ENCODE results near the gene ITGB2. TPM values are rescaled to one million over a fixed set of nuclear protein-coding genes. Genes with fewer than 3 reads are reported as not detected.
"Not testable (repeated sequence)": the region's sequence is repeated elsewhere in the genome, so short reads cannot be mapped to it uniquely, and the experiment has no call there.

The ITGB2 gene
- total RNA-seq, 1 donor from 2014 or later, result 0.20 TPM

DNA sequence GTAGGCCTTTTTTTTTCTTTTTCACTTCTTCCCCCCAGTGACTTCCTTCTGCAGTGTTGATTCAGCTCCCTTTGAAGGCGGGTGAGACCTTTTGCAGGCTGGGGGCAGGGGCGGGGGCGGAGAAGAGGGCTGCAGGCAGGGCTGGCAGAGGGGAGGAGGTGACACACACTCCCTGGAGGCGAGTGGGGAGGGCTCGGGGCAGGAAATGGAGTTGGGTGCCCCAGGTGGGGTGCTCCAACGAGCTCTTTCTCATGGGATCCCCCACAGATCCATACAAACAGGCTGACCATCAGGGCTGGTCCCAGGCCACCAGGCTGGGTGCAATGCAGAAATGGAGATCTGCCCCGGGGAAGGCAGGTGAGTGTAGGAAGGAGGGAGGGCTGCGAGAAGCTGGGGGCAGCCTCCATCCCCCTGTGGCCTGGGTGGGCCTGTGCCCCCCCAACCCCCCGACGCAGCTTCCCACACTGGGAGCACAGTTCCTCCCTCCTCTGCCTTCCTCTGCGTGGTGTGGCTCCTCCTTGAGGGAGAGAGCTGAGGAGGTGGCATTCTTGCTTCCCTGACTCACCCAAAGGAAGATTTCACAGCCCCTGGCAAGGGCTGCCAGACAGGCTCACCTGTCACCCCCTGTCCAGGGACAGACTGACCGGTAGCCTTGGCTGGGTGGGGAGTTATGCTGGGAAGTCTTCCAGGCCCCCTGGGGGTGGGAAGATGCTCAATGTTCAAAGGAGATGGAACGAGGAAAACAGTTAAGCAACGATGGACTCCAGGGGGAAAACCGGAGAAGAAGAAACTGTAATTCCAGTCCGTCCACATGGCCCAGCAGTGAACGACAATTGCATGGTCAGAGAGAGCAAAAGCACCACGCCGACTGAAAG is 7.1 kb upstream of the ITGB2 start:
- no peak for DNase-seq (ENCODE audit: low read depth in 2 of 2)

DNA sequence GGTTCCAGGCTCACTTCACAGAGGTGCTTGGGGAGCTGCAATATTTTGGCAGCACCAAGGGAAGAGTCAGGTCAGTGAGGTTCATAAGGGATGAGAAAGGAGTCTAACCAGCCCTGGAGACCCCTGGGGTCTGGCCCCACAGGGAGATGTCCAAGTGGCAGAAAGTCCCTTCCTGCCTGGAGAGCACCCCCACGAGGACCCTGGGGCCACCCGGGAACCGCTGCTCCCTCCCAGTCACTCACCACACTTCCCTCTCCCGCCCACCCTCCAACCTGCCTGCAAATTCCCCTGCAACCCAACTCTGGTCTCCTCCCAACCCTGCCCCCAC is 6.5 kb upstream of the ITGB2 start:
- DNase-seq (ENCODE audit: low read depth in 2 of 2), result no peak

DNA sequence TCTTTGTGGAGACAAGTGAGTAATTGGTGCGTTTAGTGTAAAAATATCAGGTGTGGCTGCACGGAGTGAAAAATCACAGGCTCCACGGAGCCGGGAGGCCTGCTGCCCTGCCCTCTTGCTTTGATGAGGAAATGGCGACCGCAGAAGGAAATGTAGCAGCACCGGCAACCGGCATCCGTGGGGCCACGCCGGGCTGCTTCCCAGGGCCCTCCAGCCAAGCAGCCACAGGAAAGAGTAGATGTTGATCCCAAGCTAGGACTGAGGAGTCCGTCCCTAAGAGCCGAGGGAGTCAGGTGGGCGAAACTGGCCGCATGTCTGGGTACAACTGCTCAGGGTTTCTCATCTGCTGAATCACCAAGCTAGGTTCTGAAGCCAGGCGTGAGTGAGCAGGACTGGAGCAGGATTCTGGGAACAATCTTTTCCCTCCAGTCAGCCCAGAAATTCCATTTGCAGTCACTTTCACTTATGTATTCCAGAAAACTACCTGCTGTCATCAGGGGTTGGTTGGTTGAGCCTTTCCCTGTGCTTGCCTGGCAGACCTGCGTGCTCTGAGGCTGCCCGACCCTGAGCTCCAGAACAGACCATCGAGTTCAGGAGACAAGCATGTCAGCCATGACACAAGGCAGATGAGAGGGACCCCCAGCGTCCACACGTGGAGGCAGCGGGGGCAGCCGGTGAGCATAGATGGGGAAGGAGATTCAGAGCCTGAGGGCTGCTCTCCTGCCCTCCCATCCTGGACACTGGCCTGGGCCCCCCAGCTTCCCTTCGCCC is 5.8 kb upstream of the ITGB2 start:
- DNase-seq (ENCODE audit: low read depth in 2 of 2), result no peak

DNA sequence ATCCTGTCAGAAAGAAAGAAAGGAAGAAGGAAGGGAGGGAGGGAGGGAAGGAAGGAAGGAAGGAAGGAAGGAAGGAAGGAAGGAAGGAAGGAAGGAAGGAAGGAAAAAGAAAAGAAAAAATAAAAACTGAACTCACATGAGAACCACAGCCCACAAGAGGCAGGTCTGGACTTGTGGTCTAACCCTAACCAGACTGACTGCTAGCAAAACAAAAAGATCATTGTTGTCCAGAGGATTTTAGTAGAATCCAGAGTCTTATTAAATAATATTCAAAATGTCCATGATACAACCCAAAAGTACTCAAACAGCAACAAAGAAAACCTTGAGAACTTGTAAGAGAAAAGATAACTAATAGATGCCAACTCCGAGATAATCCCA is 4.7 kb upstream of the ITGB2 start:
- no peak for DNase-seq (ENCODE audit: low read depth in 2 of 2)

DNA sequence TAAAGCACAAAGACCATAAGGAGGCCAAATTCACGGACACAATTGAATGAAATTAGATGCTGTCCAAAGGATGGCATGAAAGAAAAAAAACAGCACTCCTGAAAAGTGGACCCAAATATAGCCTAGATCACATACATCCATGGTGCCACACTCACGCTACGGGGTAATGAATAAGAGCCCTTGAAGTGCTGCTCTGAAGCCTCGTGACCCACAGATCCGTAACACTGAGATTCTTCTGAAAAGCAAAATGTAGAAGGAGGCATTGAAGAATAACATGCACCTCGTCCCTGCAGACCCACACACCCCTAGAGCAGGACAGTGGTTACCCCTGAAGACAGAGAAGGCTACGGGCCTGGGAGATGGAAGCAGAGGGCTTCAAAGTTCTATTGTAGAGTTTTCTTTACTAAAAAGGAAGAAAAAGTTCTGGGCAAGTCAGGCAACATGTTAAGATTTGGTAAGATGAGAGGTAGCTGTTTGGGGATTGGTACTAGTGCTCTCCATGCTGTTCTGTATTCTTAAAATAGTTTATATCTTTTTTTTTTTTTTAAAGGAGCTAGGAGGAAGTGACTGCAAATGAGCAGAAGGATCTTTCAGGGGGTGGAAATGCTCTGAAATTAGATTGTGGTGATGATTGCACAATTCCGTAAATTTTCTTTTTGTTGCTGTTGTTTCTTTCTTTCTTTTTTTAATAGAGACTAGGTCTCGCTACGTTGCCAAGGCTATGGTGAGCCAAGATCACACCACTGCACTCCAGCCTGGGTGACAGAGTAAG is 4.1 kb upstream of the ITGB2 start:
- no peak for DNase-seq (ENCODE audit: low read depth in 2 of 2)

DNA sequence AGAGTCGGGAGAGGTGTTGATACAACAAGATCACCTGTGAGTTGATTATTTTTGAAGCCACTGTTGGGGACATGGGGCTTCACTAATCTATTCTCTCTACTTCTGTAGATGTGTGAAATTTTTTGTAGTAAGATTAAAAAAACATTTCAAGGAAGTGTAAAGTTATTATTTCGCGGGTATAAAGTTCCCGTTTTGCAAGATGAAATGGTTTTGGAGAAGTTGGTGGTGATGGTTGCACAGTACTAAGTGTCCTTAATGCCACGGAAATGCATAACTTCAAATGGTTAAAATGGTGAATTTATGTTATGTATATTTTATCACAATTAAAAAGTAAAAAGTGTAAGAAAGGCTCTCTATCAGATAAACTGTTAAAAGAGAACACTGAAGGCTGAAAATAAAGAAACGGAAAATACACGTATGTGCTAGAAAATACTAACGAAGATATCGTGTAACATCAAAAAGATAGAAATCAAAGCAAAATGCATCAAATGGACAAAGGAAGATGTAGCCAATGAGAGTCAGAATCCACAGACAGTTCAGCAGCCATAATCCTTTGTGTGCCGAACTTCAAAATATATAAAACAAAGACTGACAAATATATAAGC is 2.9 kb upstream of the ITGB2 start:
- no peak for DNase-seq (ENCODE audit: low read depth in 2 of 2)

DNA sequence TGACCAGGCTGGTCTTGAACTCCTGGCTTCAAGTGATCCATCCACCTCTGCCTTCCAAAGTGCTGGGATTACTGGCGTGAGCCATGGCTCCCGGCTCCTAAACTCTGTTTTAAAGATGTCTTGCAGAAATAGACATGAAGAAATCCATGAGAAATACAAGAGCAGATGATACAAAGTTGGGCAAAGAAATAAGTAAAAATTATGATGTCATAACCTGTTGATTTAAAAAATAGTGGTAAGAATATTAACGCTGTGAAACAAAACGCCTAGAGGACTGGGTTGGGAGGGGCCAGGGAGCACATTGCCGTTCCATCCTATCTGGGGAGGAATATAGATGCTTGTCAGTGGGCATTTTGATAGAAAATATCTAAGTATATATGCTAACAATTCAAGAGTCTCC is 1.2 kb upstream of the ITGB2 start:
- no peak for DNase-seq (ENCODE audit: low read depth in 2 of 2)

DNA sequence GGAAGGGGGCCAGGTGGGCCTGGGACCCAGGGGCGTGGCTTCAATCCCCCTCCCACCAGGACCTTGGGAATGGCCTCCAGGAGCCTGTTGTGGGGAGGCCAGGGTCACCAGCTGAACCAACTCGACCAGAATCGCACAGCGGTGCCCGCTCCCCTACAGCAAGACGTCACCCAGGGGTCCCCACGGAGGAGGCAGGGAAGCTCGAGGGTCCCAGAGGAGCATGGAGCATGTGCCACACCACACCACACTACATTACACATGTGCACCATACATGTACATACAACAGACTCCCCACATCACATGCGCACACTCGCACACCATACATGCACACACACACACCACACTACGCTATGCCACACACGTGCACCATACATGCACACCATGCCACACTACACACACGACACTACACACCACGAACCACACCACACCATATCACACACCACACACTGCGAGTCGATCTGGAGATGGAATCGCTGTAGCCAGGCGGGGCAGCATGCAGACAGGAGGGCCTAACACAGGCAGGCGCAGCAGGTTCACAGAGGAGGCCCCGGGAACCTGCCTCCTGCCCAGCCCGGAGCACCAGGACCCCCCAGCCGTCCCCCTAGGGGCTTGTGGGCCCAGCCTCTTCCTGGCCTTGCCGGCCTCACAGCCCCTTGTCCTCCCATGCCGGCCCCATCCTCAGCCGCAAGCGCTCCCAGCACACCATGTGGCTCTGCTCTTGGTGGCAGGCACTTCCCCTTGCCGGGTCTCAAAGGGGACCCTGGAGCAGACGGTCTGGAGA is 596 bp downstream of the ITGB2 start:
- DNase-seq (ENCODE audit: low read depth in 2 of 2), result no peak

DNA sequence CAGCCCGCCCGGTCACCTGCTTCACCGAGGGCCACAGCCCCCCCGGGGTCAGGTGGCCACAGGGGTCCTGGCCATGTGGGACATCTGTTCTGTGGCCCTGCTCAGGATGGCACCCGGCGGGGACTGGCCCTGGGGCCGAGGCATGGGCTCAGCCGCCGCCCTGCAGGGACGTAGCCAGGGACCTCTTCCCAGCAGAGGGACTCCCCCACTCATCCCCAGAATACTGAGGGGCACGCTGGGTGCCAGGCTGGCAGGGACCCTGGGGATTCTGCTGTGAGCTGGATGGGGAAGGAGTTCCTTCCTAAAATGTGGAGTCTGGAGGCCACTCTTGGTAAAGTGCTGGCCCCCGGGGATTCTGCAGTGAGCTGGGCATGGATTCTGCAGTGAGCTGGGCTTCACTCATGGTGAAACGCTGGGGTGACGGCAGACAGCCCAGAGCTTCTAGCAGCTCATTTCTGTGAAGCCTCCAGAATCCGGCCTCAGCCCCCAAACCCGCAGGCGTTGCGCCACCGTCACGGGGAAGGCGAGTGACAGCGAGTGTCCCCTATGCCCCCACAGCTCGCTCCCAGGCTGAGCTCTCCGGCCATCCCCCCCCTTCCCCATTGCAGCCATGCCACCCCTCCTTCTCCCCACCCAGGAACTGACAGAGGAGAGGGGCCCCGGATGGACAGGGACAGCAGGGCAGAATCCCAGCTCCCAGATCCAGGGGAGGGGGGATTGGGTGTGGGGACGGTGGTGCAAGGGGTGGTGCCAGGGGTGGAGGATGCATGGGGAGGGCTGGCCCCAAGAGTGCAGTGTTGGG is 1.4 kb downstream of the ITGB2 start:
- DNase-seq (ENCODE audit: low read depth in 2 of 2), result no peak

DNA sequence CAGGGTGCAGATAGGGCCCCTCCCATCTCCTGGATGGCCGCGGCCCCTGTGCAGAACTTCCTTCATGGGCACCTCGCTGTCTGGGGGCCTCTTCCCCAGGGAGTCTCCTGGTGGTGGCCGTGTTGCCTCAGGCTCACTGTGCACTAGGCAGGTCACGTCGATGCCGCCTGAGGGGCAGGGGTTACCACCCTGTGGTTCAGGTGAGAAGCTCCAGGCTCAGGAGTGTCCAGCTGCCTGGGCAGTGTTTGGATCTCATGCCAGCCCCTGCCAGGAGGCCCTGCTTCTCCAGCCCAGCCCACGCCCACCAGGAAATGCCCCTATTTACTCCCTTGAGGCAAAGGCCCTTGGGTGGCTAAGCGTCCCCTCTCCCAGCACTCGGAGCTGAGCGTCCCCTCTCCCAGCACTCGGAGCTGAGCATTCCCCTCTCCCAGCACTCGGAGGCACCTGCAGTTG is 2.1 kb downstream of the ITGB2 start:
- no peak for DNase-seq (ENCODE audit: low read depth in 2 of 2)

DNA sequence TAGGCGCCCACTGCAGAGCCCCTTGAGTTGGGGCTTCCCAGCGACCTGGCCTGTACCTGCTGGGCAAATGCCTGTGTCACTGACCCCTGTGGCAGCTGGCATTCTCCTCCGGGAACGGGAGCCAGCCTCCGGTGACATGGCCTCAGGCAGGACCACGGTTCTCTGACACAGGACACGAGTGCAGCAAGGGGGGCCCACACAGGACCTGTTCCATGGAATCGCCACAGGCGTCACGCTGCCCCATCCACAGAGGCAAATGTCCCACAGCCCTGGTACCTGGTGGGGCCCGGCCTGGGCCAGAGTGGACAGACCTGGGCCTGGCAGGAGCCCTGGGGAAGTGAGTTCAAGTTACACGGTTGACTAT is 2.6 kb downstream of the ITGB2 start:
- no peak for DNase-seq (ENCODE audit: low read depth in 2 of 2)

DNA sequence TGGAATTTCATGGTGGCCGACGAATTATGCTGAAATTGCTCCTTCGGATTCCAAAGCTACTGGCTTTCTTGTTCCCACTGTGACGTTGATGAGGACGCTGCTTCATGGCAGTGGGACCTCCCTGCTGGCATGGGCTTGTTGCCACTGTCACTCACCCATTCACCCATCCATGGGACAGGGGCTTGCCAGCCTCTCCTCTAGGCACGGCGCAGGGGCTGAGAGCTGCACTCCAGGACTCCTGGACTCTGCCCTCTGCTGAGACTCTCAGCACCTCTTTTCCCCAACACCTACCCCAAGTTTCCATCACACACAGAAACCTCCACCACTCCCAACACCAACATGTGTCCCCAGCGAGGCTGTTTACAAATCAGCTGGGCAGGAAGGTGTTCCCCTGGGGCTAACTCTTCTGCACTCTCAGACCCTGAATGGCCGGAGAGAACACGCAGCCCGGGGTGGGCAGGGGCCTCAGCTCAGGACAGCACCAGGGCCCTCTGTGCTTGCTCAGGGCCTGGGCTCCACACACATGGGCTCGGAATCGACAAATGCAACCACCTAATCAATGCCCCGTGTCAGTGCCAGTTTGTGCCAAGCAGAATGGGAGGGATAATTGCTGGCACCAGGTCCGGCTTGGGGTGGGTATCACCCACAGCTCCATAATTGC is 3.1 kb downstream of the ITGB2 start:
- DNase-seq (ENCODE audit: low read depth in 2 of 2), result no peak

DNA sequence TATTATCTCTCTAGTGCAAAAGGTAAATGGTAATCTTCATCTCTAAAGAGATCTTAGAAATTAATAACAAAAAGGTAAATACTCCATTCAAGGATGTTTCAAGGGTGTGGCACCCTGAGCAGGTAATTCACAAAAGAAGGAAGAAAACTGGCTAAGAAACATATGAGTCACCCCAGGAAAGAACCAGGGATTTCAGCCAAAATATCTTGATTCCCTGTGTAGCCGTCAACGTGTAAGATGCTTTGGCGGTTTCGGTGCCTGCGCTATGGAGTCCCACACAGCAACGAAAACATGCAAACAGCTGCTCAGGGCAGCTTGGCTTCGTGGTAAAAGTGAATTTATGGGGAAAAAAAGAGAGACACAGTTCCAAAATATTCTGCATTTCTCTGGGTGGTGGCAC is 3.7 kb downstream of the ITGB2 start:
- DNase-seq (ENCODE audit: low read depth in 2 of 2), result peak in 1 of 2 donors; percentile 21

DNA sequence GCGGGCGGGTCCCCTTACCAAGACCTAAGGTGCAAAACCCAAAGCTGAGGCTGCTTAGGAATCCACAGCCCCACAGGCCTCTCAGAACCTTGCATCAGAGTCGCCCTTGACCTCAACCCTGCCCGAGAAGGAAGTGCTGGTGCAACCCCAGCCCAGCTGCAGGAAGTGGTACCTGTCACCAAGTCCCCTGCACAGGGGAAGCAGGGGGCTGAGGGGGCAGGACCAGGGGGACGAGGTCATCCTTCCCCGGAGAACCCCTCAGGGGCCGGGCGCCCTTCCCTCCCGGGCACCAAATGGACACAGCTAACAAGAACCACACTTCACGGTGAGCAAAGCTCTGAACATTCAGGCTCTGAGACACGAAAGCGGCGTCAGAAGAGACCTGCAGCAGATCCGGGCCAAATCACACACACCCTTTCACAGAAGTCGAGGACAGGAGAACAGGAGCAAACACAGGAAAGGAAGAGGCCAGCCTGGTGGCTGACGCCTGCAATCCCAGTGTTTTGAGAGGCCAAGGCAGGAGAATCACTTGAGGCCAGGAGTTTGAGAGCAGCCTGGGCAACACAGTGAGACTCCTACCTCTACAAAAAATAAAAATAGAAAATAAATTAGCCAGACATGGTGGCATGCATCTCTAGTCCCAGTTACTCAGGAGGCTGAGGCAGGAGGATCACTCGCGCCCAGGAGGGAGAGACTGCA is 6.4 kb downstream of the ITGB2 start:
- no peak for DNase-seq (ENCODE audit: low read depth in 2 of 2)

DNA sequence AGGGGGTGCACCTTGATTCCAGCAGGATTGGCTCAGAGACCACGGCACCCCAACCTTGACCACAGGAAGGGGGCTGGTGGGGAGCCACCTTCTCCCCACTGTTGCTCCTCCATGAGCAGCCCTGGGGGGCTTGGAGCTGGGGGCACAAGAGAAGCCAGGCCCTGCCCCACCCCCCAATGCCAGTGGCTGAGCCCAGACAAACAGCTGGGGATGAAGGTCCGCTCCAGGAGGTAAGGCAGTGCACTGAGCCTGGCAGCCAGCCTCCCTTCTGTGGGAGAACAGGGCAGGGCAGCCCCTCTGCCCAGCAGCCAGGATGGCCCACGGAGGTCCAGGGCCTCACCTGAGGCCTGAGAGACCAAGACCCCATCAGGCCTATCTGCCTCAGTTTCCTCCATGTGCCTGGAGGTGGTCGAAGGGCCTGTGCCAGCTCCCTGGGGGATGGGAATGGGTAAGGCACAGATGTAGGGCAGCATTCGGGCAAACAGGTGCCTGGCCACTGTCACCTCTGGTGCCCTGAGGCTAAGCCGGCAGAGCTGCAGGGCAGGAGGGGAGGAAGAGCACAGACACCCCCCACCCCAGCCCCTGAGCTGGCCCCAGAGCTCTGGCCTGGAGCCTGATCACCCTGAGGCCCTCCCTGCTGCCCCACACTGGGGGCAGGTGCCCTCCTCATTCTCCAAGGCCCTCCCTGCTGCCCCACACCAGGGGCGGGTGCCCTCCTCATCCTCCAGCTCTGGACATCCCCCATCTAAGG is 7.1 kb downstream of the ITGB2 start:
- DNase-seq (ENCODE audit: low read depth in 2 of 2), result no peak

DNA sequence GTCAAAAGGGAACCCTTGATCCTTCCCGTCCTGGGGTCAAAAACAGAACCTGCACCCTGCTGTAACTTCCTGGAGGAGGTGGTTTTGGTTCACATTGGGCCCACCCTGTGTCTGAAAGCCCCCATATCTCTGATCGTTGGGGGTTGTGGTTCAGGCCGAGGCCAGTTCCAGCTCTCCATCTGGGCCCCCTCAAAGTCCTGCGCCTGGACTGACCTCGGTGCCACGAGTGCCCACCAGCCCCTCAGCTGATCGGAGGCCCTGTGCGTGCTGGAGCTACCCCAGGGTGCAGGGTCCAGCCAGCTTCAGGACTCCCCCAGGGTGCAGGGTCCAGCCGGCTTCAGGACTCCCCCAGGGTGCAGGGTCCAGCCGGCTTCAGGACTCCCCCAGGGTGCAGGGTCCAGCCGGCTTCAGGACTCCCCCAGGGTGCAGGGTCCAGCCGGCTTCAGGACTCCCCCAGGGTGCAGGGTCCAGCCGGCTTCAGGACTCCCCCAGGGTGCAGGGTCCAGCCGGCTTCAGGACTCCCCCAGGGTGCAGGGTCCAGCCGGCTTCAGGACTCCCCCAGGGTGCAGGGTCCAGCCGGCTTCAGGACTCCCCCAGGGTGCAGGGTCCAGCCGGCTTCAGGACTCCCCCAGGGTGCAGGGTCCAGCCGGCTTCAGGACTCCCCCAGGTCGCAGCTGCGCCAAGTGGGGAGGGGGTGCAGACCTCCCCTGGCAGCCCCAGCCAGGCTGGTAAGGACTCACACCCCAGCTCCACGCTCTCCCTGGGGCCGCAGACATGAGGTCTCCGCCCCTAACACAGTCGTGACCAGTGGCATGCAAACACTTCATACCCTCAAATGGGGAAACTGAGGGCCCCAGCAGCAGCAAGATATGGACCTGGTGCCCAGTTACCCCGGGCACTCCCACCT is 7.9 kb downstream of the ITGB2 start:
- DNase-seq (ENCODE audit: low read depth in 2 of 2), result not testable (repeated sequence)

DNA sequence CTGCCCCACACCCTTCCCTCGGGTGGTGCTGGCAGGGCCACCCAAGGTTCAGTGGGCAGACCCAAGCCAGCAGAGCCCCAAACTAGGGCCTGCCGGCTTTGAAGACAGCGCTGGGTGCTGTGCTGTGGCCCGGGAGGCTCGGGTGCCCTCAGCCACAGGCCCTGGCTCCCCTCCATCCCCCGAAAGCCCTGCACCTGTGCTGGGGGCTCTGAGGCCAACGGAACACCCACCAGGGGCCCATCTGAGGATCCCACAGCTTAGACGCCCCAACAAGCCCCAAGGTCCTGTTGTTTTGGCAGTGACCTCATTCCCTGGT is 8.6 kb downstream of the ITGB2 start:
- DNase-seq (ENCODE audit: low read depth in 2 of 2), result no peak

Data from lung microvascular endothelial cell (primary cell).